ENCODE data around the gene ACBD7. TPM values are rescaled to one million over a fixed set of nuclear protein-coding genes. Genes with fewer than 3 reads are reported as not detected.

Gene ACBD7
- total RNA-seq, 4 donors from 2014 or later, result not detected

- Histone ChIP-seq H3K36me3 (no peaks in the 10 kb centered on the region), H3K27me3 (no peaks in the 10 kb centered on the region), H3K4me3 (no peak overlapping the region), H3K4me1 (no peaks in the 10 kb centered on the region), H3K27ac (no peak overlapping the region), H3K9me3 (no peaks in the 10 kb centered on the region)
- intact Hi-C loops (cut with DNase I; ENCODE audit: low total_unique reads) (no loop called here), in situ Hi-C loops (cut with MboI; ENCODE audit: low pct_ligation_motif_present in 1 of 4, low pct_unique_long_range_greater_than_20kb in 1 of 4, low sequenced_read_pairs in 3 of 4) (no loop called here)
- no peak for DNase-seq
- TF ChIP-seq POLR2AphosphoS5 (IDR thresholded peaks at IDR 0.05) (no peak), POLR2A (IDR thresholded peaks at IDR 0.05) (no peak), CTCF (IDR thresholded peaks at IDR 0.05) (no peak), EP300 (IDR thresholded peaks at IDR 0.05; ENCODE audit: low read depth) (no peak)
- WGBS, 2 donors (ENCODE audit: low coverage in 1 of 2), result 88 to 95% methylated on average over 5 of the region's 5 CpGs
Observed at GRCh38 chr10:15067154-15067553, 21.4 kb downstream of the ACBD7 start.

GRCh38 chr10:15060638-15061037, 27.9 kb downstream of the ACBD7 start:
- H3K4me3 ChIP-seq, result no peak overlapping the region
- 75 to 78% methylated on average over 2 of the region's 2 CpGs for WGBS, 2 donors (ENCODE audit: low coverage in 1 of 2)
- no peaks in the 10 kb centered on the region for H3K36me3 ChIP-seq
- H3K27me3 ChIP-seq, result no peaks in the 10 kb centered on the region
- no peaks in the 10 kb centered on the region for H3K4me1 ChIP-seq
- TF ChIP-seq POLR2A (IDR thresholded peaks at IDR 0.05) (no peak), POLR2AphosphoS5 (IDR thresholded peaks at IDR 0.05) (no peak), CTCF (IDR thresholded peaks at IDR 0.05) (no peak), EP300 (IDR thresholded peaks at IDR 0.05; ENCODE audit: low read depth) (no peak)
- no peaks in the 10 kb centered on the region for H3K9me3 ChIP-seq
- DNase-seq, result no peak
- no peak overlapping the region for H3K27ac ChIP-seq
- intact Hi-C loops (cut with DNase I; ENCODE audit: low total_unique reads) (loop anchor here (5.0 kb wide), 1 partner anchor 268 kb away; no protein-coding TSS in a partner anchor), in situ Hi-C loops (cut with MboI; ENCODE audit: low pct_ligation_motif_present in 1 of 4, low pct_unique_long_range_greater_than_20kb in 1 of 4, low sequenced_read_pairs in 3 of 4) (no loop called here)

- Histone ChIP-seq H3K4me3 (no peak overlapping the region), H3K36me3 (no peaks in the 10 kb centered on the region), H3K9me3 (no peaks in the 10 kb centered on the region), H3K27ac (no peak overlapping the region), H3K4me1 (no peaks in the 10 kb centered on the region), H3K27me3 (no peaks in the 10 kb centered on the region)
- intact Hi-C loops (cut with DNase I; ENCODE audit: low total_unique reads), result loop anchor here (5.0 kb wide), 1 partner anchor 268 kb away; no protein-coding TSS in a partner anchor
- TF ChIP-seq POLR2AphosphoS5 (IDR thresholded peaks at IDR 0.05) (no peak), CTCF (IDR thresholded peaks at IDR 0.05) (no peak), POLR2A (IDR thresholded peaks at IDR 0.05) (no peak), EP300 (IDR thresholded peaks at IDR 0.05; ENCODE audit: low read depth) (no peak)
- 70 to 75% methylated on average over 4 of the region's 4 CpGs for WGBS, 2 donors (ENCODE audit: low coverage in 1 of 2)
- no peak for DNase-seq
- in situ Hi-C loops (cut with MboI; ENCODE audit: low pct_ligation_motif_present in 1 of 4, low pct_unique_long_range_greater_than_20kb in 1 of 4, low sequenced_read_pairs in 3 of 4), result no loop called here
Observed at GRCh38 chr10:15059914-15060313, 28.7 kb downstream of the ACBD7 start.

GRCh38 chr10:15058689-15059088, 29.9 kb downstream of the ACBD7 start:
- no peaks in the 10 kb centered on the region for H3K36me3 ChIP-seq
- H3K27me3 ChIP-seq, result no peaks in the 10 kb centered on the region
- no peaks in the 10 kb centered on the region for H3K9me3 ChIP-seq
- no peak overlapping the region for H3K4me3 ChIP-seq
- TF ChIP-seq POLR2A (IDR thresholded peaks at IDR 0.05) (no peak), POLR2AphosphoS5 (IDR thresholded peaks at IDR 0.05) (no peak), EP300 (IDR thresholded peaks at IDR 0.05; ENCODE audit: low read depth) (no peak), CTCF (IDR thresholded peaks at IDR 0.05) (no peak)
- no peaks in the 10 kb centered on the region for H3K4me1 ChIP-seq
- intact Hi-C loops (cut with DNase I; ENCODE audit: low total_unique reads), result no loop called here
- 38 to 58% methylated on average over 1 of the region's 1 CpG for WGBS, 2 donors (ENCODE audit: low coverage in 1 of 2)
- no peak for DNase-seq
- in situ Hi-C loops (cut with MboI; ENCODE audit: low pct_ligation_motif_present in 1 of 4, low pct_unique_long_range_greater_than_20kb in 1 of 4, low sequenced_read_pairs in 3 of 4), result no loop called here
- H3K27ac ChIP-seq, result no peak overlapping the region
